Measurements from ENCODE around the gene GRHL1.

- no peak for TF ChIP-seq CTCF (IDR thresholded peaks at IDR 0.05; ENCODE audit: borderline replicate concordance, extremely low read depth, low read length, poor library complexity, severe bottlenecking)
- no peak for TF ChIP-seq EZH2 (IDR thresholded peaks at IDR 0.05; ENCODE audit: borderline replicate concordance, low read depth, low read length, severe bottlenecking)
These were observed 39.0 kb upstream of the GRHL1 start for GRCh38 chr2:9912468-9912867.

Measured in DND-41 (cell line).